Hepatocyte (in vitro differentiated cells): ENCODE data around the gene ATP7B. TPM values are rescaled to one million over a fixed set of nuclear protein-coding genes. Genes with fewer than 3 reads are reported as not detected.

Source experiments
- DNase-seq: peaks from one replicate; pipeline ENCODE4 v3.0.0-alpha.2; 2016; ENCODE audit warnings: low spot score
- H2AFZ ChIP-seq: fragments of 200-600 bp; sonication (generic); 2 replicates; pipeline ENCODE4 v1.6.0; 2016; ENCODE audit warnings: antibody characterized with exemption, mild to moderate bottlenecking
- H3K27ac ChIP-seq: fragments of 200-600 bp; sonication (generic); 2 replicates; pipeline ENCODE4 v1.5.1; 2016; ENCODE audit warnings: mild to moderate bottlenecking
- H3K27me3 ChIP-seq: fragments of 200-600 bp; sonication (generic); 2 replicates; pipeline ENCODE4 v1.6.1; 2016
- H3K36me3 ChIP-seq: fragments of 200-600 bp; sonication (generic); replicated peaks from 2 replicates; pipeline ENCODE4 v1.5.1; 2016; ENCODE audit warnings: low read depth; ENCODE audit not compliant: insufficient read depth
- H3K4me1 ChIP-seq: fragments of 200-600 bp; sonication (generic); 2 replicates; pipeline ENCODE4 v1.5.1; 2016; ENCODE audit warnings: mild to moderate bottlenecking, moderate library complexity; ENCODE audit not compliant: insufficient read depth
- H3K4me2 ChIP-seq: fragments of 200-600 bp; sonication (generic); 2 replicates; pipeline ENCODE4 v1.6.0; 2016
- H3K4me3 ChIP-seq: fragments of 200-600 bp; sonication (generic); 2 replicates; pipeline ENCODE4 v1.5.1; 2016; ENCODE audit warnings: mild to moderate bottlenecking
- H3K79me2 ChIP-seq: fragments of 200-600 bp; sonication (generic); 2 replicates; pipeline ENCODE4 v1.6.0; 2017; ENCODE audit warnings: mild to moderate bottlenecking
- H3K9me2 ChIP-seq: fragments of 200-600 bp; sonication (generic); replicated peaks from 2 replicates; pipeline ENCODE4 v1.6.0; 2017; ENCODE audit warnings: mild to moderate bottlenecking; ENCODE audit not compliant: insufficient read depth
- H3K9me3 ChIP-seq: fragments of 200-600 bp; sonication (generic); 2 replicates; pipeline ENCODE4 v1.5.1; 2016; ENCODE audit warnings: low read depth, mild to moderate bottlenecking
- H4K20me1 ChIP-seq: fragments of 200-600 bp; sonication (generic); 2 replicates; pipeline ENCODE4 v1.6.0; 2016; ENCODE audit warnings: mild to moderate bottlenecking; ENCODE audit not compliant: insufficient read depth, poor library complexity, severe bottlenecking
- EZH2 ChIP-seq: fragments of 200-600 bp; sonication (generic); IDR thresholded peaks from 2 replicates; pipeline ENCODE4 v1.6.1; 2016; ENCODE audit warnings: antibody characterized with exemption, mild to moderate bottlenecking, borderline replicate concordance
- EZH2phosphoT487 ChIP-seq: fragments of 200-600 bp; sonication (generic); IDR thresholded peaks from one replicate; pipeline ENCODE4 v1.6.1; 2018; ENCODE audit warnings: antibody characterized with exemption, mild to moderate bottlenecking, low read depth, moderate library complexity; ENCODE audit not compliant: unreplicated experiment, severe bottlenecking
- WGBS: methylation state at CpG from one replicate; pipeline ENCODE4 v1.1.6; 2016; ENCODE audit warnings: low lambda C conversion rate; ENCODE audit errors: missing lambda C conversion rate; 5-methylcytosine and 5-hydroxymethylcytosine counted together
- polyA plus RNA-seq: library from polyadenylated mRNA; unstranded; fragments of >200 nt; fragmentation: Nextera tagmentation; extraction: Ambion mirVana; gene quantifications from 2 replicates; pipeline ENCODE4 v1.2.1, GENCODE V29; 2016
- total RNA-seq: library from RNA; depleted of rRNA; stranded (reverse); fragments of >200 nt; gene quantifications from 2 replicates; pipeline ENCODE4 v1.2.3, GENCODE V29; 2014
- TF ChIP-seq, protein P1 (sequence below): fragments of 200-600 bp; sonication (generic); IDR thresholded peaks from 2 replicates; pipeline ENCODE4 v1.5.1; 2016; ENCODE audit warnings: antibody characterized with exemption, mild to moderate bottlenecking; ENCODE audit not compliant: poor library complexity

The ATP7B gene
- total and polyA plus RNA-seq, 2 experiments from 2014 or later, result 47.3 to 70.0 TPM

- Histone ChIP-seq H2AFZ (no peak overlapping the region), H3K27ac (no peak overlapping the region), H4K20me1 (no peaks in the 10 kb centered on the region), H3K79me2 (no peaks in the 10 kb centered on the region), H3K4me1 (no peaks in the 10 kb centered on the region), H3K27me3 (no peaks in the 10 kb centered on the region), H3K36me3 (no peaks in the 10 kb centered on the region), H3K4me2 (no peak overlapping the region), H3K9me3 (no peaks in the 10 kb centered on the region), H3K9me2 (no peaks in the 10 kb centered on the region), H3K4me3 (no peak overlapping the region)
- TF ChIP-seq, protein P1, sequence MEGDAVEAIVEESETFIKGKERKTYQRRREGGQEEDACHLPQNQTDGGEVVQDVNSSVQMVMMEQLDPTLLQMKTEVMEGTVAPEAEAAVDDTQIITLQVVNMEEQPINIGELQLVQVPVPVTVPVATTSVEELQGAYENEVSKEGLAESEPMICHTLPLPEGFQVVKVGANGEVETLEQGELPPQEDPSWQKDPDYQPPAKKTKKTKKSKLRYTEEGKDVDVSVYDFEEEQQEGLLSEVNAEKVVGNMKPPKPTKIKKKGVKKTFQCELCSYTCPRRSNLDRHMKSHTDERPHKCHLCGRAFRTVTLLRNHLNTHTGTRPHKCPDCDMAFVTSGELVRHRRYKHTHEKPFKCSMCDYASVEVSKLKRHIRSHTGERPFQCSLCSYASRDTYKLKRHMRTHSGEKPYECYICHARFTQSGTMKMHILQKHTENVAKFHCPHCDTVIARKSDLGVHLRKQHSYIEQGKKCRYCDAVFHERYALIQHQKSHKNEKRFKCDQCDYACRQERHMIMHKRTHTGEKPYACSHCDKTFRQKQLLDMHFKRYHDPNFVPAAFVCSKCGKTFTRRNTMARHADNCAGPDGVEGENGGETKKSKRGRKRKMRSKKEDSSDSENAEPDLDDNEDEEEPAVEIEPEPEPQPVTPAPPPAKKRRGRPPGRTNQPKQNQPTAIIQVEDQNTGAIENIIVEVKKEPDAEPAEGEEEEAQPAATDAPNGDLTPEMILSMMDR, result no peak
- TF ChIP-seq EZH2phosphoT487 (no peak), EZH2 (no peak)
- no peak for DNase-seq
- WGBS, result 96% methylated on average over 9 of the region's 9 CpGs
These were observed 86.3 kb downstream of the ATP7B start for GRCh38 chr13:51924756-51925544.

DNA sequence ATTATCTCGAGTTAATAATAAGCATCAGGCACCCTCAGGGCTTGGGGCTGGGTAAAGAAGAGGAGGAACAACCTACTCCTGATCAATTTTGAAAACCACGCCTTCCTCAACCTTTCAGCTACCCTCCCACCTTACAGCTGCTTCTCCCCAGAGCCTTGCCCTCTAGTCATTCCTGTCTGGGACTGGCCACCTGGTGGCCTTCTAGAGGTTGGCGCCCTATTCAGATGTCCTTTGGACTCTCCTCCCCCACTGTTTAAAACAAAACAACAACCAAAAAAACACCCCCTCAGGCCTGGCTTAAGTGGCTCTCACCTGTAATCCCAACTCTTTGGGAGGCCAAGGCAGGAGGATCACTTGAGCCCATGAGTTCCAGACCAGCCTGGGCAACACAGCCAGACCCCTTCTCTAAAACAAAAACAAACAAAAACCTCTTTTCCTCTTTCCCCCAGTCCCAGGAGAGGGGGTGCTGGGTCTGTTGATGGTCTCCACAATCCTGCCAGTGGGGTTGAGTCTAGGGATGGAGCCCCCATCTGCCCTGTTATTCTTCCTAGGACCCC, 87.2 kb downstream of the ATP7B start:
- no peaks in the 10 kb centered on the region for H3K79me2 ChIP-seq
- H3K9me3 ChIP-seq, result no peaks in the 10 kb centered on the region
- H3K4me1 ChIP-seq, result no peaks in the 10 kb centered on the region
- DNase-seq, result no peak
- H4K20me1 ChIP-seq, result no peaks in the 10 kb centered on the region
- 91% methylated on average over 3 of the region's 3 CpGs for WGBS
- H3K27ac ChIP-seq, result no peak overlapping the region
- no peaks in the 10 kb centered on the region for H3K27me3 ChIP-seq
- H3K4me3 ChIP-seq, result no peak overlapping the region
- H3K36me3 ChIP-seq, result no peaks in the 10 kb centered on the region
- H2AFZ ChIP-seq, result no peak overlapping the region
- TF ChIP-seq, protein P1, result no peak
- H3K9me2 ChIP-seq, result no peaks in the 10 kb centered on the region
- no peak overlapping the region for H3K4me2 ChIP-seq

DNA sequence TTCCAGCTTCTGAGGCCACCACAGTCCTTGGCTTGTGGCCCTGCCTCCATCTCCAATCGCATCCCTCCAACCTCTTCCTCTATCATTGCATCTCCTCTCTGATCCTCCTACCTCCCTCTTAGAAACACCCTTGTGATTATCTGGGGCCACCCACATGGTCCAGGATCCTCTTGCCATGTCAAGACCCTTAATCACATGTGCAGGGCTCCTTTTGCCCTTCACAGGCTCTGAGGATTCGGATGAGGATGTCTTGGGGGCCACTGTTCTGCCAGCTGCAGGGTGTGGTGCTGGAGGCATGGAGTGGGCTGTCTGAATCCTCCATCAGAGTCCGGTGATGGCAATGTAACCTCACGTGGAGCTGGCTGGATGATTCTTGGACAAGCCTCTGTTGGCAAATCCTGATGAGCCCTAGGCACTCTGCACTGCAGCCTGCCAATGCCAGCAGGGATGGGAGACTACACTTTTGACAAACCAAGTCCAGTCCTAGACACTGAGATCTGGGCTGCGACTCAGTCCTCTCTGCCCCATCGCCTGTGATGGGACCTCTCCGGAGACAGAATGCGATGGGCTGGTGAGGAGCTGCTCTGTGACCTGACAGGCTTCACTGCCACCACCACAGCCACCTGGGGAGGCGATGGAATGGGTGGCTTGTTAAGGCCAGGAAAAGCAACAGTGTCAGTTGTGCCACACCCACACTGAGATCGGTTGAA, 88.3 kb downstream of the ATP7B start:
- Histone ChIP-seq H3K79me2 (no peaks in the 10 kb centered on the region), H2AFZ (no peak overlapping the region), H3K9me3 (no peaks in the 10 kb centered on the region), H3K4me3 (no peak overlapping the region), H3K27ac (no peak overlapping the region), H3K27me3 (no peaks in the 10 kb centered on the region), H3K36me3 (no peaks in the 10 kb centered on the region), H3K9me2 (no peaks in the 10 kb centered on the region), H4K20me1 (no peaks in the 10 kb centered on the region), H3K4me2 (no peak overlapping the region), H3K4me1 (no peaks in the 10 kb centered on the region)
- WGBS, result 92% methylated on average over 10 of the region's 10 CpGs
- no peak for DNase-seq
- TF ChIP-seq, protein P1, result no peak
- no peak for TF ChIP-seq EZH2phosphoT487
- no peak for TF ChIP-seq EZH2
